HG02610 (cell line): ENCODE measurements around the gene VCL.
"Not testable (repeated sequence)": the region's sequence is repeated elsewhere in the genome, so short reads cannot be mapped to it uniquely, and the experiment has no call there.

Experiments
- ATAC-seq: cut with Tn5 transposase; IDR thresholded peaks from one replicate; pipeline ENCODE4 v1.9.1; 2021; ENCODE audit warnings: mild to moderate bottlenecking, moderate library complexity; ENCODE audit not compliant: unreplicated experiment

VCL gene

GRCh38 chr10:73997787-73998622, at the start of gene VCL:
TSS of gene VCL (plus strand) at chr10:73998116. CDS start at chr10:73998208, 92 bp downstream.
- peak; percentile 95 for ATAC-seq

- ATAC-seq, result no peak
Measured at GRCh38 chr10:73948947-73949633, 48.8 kb upstream of the VCL start.

GRCh38 chr10:73950155-73950948, 47.6 kb upstream of the VCL start:
- no peak for ATAC-seq

GRCh38 chr10:73953665-73954064, 44.3 kb upstream of the VCL start:
- no peak for ATAC-seq

GRCh38 chr10:73954737-73955136, 43.2 kb upstream of the VCL start:
- no peak for ATAC-seq

GRCh38 chr10:73955719-73956118, 42.2 kb upstream of the VCL start:
- no peak for ATAC-seq

- ATAC-seq, result peak; percentile 47
Measured at GRCh38 chr10:73956476-73957359, 41.2 kb upstream of the VCL start.

- peak; percentile 26 for ATAC-seq
Measured at GRCh38 chr10:73959484-73960243, 38.3 kb upstream of the VCL start.

- no peak for ATAC-seq
Measured at GRCh38 chr10:73962386-73962785, 35.5 kb upstream of the VCL start.

GRCh38 chr10:73963533-73963932, 34.4 kb upstream of the VCL start:
- not testable (repeated sequence) for ATAC-seq

GRCh38 chr10:73964743-73965142, 33.2 kb upstream of the VCL start:
- no peak for ATAC-seq

GRCh38 chr10:73965267-73965889, 32.5 kb upstream of the VCL start:
- ATAC-seq, result not testable (repeated sequence)

- no peak for ATAC-seq
Measured at GRCh38 chr10:73965890-73966768, 31.8 kb upstream of the VCL start.

GRCh38 chr10:73967022-73967429, 30.9 kb upstream of the VCL start:
- no peak for ATAC-seq

- no peak for ATAC-seq
Measured at GRCh38 chr10:73967544-73967943, 30.4 kb upstream of the VCL start.

- no peak for ATAC-seq
Measured at GRCh38 chr10:73968098-73968521, 29.8 kb upstream of the VCL start.

- ATAC-seq, result no peak
Measured at GRCh38 chr10:73969224-73969841, 28.6 kb upstream of the VCL start.

GRCh38 chr10:73970845-73971244, 27.1 kb upstream of the VCL start:
- no peak for ATAC-seq
